ENCODE results near the gene VWF. TPM values are rescaled to one million over a fixed set of nuclear protein-coding genes. Genes with fewer than 3 reads are reported as not detected.

Gene VWF
- total and polyA plus RNA-seq, 10 of the 15 experiments (the other 5 are each of a cell fraction or from before 2014, with no cell fraction given) = 0.08 to 0.23 TPM; not detected in 8

GRCh38 chr12:6059221-6059620 is 65.2 kb downstream of the VWF start (continued):
- TF ChIP-seq ELK1 (IDR thresholded peaks at IDR 0.05; ENCODE audit: low read depth, low read length) = no peak
- no peak for TF ChIP-seq ATF2 (IDR thresholded peaks at IDR 0.05; ENCODE audit: low read length)
- no peak for TF ChIP-seq CTCF (IDR thresholded peaks at IDR 0.05 in 2 of 3, conservative IDR thresholded peaks at IDR 0.05 in 1 of 3; ENCODE audit: control insufficient read depth in 2 of 3, extremely low read depth in 1 of 3, insufficient read depth in 1 of 3, low read depth in 3 of 3, low read length in 3 of 3)

- Histone ChIP-seq H3K9ac (ENCODE audit: control insufficient read depth, insufficient read depth, low read length) (no peak overlapping the region), H3K27ac (ENCODE audit: control insufficient read depth, insufficient read depth) (no peak overlapping the region), H4K20me1 (ENCODE audit: control insufficient read depth, insufficient read depth) (no peaks in the 10 kb centered on the region), H3K4me2 (ENCODE audit: control insufficient read depth, insufficient read depth) (no peak overlapping the region), H2AFZ (ENCODE audit: control insufficient read depth, low read depth, low read length) (no peak overlapping the region), H3K27me3 (replicated peaks in 1 of 2; ENCODE audit: control insufficient read depth in 2 of 2, insufficient read depth in 2 of 2, low read length in 1 of 2) (0 out of 4 replicates have a peak, but pooled peaks cover 0 to 2% of the 10 kb centered on the region in 2 experiments), H3K4me1 (ENCODE audit: control insufficient read depth, insufficient read depth, low read length) (no peaks in the 10 kb centered on the region), H3K9me3 (replicated peaks; ENCODE audit: control insufficient read depth, insufficient read depth, low read length) (no peaks in the 10 kb centered on the region), H3K79me2 (ENCODE audit: control insufficient read depth, insufficient read depth, low read length) (no peaks in the 10 kb centered on the region), H3K4me3 (no peak overlapping the region), H3K36me3 (ENCODE audit: control insufficient read depth in 2 of 2, insufficient read depth in 2 of 2, low read length in 1 of 2) (no peaks in the 10 kb centered on the region)
- BruUV-seq (replicated peaks) = no TSS peak
- FAIRE-seq (no peak), DNase-seq (ENCODE audit: low read depth, low spot score) (no peak), ATAC-seq (no peak)
- CTCF ChIA-PET = interaction anchor here (1.0 to 2.8 kb wide), 2 partner anchors 226 to 228 kb away, joined by 6 to 11 read pairs; no protein-coding TSS in a partner anchor
- intact Hi-C loops (cut with micrococcal nuclease; ENCODE audit: unreplicated experiment) = no loop called here
- 35% methylated on average over 15 of the region's 15 CpGs for WGBS (ENCODE audit: insufficient coverage, insufficient replicate concordance, low lambda C conversion rate, missing lambda C conversion rate)
- SMC1A ChIA-PET (ENCODE audit: uncharacterized antibody, unreplicated experiment) = interaction anchor here (0.9 to 1.1 kb wide), 2 partner anchors 109 to 220 kb away, joined by 3 read pairs; no protein-coding TSS in a partner anchor
- RAD21 ChIA-PET (ENCODE audit: unreplicated experiment) = interaction anchor here (3.1 kb wide), 1 partner anchor 220 kb away, joined by 11 read pairs; no protein-coding TSS in a partner anchor
- POLR2A ChIA-PET = no interaction called here
- in situ Hi-C loops (cut with MboI) = no loop called here
- TF ChIP-seq SREBF2 (IDR thresholded peaks at IDR 0.05; ENCODE audit: low read length) (no peak), MEF2B (IDR thresholded peaks at IDR 0.05; ENCODE audit: partially characterized antibody, poor library complexity, severe bottlenecking) (no peak), ZNF384 (IDR thresholded peaks at IDR 0.05; ENCODE audit: borderline replicate concordance, low read depth, low read length) (no peak), RBBP5 (conservative IDR thresholded peaks at IDR 0.05) (no peak), ELK1 (IDR thresholded peaks at IDR 0.05; ENCODE audit: low read depth, low read length) (no peak), IRF3 (IDR thresholded peaks at IDR 0.05) (no peak), TCF3 (IDR thresholded peaks at IDR 0.05; ENCODE audit: borderline replicate concordance, insufficient read depth, low read depth, low read length) (no peak), RCOR1 (conservative IDR thresholded peaks at IDR 0.05; ENCODE audit: low read depth, low read length) (no peak), EED (IDR thresholded peaks at IDR 0.05; ENCODE audit: low read depth) (no peak), CHD2 (IDR thresholded peaks at IDR 0.05; ENCODE audit: borderline replicate concordance, low read depth, low read length) (no peak), EZH2 (IDR thresholded peaks at IDR 0.05; ENCODE audit: borderline replicate concordance, control insufficient read depth, low read depth, low read length) (no peak)
These were observed 65.8 kb downstream of the VWF start for GRCh38 chr12:6058481-6059161.
